Measurements from ENCODE around the gene IGDCC3.

- TF ChIP-seq YY1 (IDR thresholded peaks at IDR 0.05; ENCODE audit: insufficient read depth, insufficient read length) (no peak), ZNF274 (IDR thresholded peaks at IDR 0.05; ENCODE audit: low read depth, low read length) (no peak), SUZ12 (IDR thresholded peaks at IDR 0.05; ENCODE audit: extremely low read depth, insufficient read depth, insufficient read length) (no peak)
These were observed 4.6 kb downstream of the IGDCC3 start for GRCh38 chr15:65373163-65373651.
